ENCODE measurements around the gene EXOC2.

The EXOC2 gene

GRCh38 chr6:503610-504362 lies 189.2 kb downstream of the EXOC2 start:
- no peak for DNase-seq
- TF ChIP-seq CTCF (IDR thresholded peaks at IDR 0.05), result no peak
- Mint-ChIP-seq H3K36me3 (ENCODE audit: low read depth) (peaks cover 15% of the 10 kb centered on the region), H3K27ac (peak overlapping the region; percentile 49), H3K9me3 (no peaks in the 10 kb centered on the region), H3K4me3 (no peak overlapping the region), H3K4me1 (peaks cover 12% of the 10 kb centered on the region), H3K27me3 (ENCODE audit: low read depth, poor library complexity) (no peaks in the 10 kb centered on the region)

GRCh38 chr6:502761-503160 lies 190.2 kb downstream of the EXOC2 start:
- Mint-ChIP-seq H3K9me3 (no peaks in the 10 kb centered on the region), H3K4me3 (no peak overlapping the region), H3K4me1 (peaks cover 12% of the 10 kb centered on the region), H3K27ac (peak overlapping the region; percentile 39), H3K27me3 (ENCODE audit: low read depth, poor library complexity) (no peaks in the 10 kb centered on the region), H3K36me3 (ENCODE audit: low read depth) (peaks cover 18% of the 10 kb centered on the region)
- DNase-seq, result no peak
- TF ChIP-seq CTCF (IDR thresholded peaks at IDR 0.05), result no peak

- TF ChIP-seq CTCF (IDR thresholded peaks at IDR 0.05), result no peak
- H3K9me3 Mint-ChIP-seq, result no peaks in the 10 kb centered on the region
- peaks cover 12% of the 10 kb centered on the region for H3K4me1 Mint-ChIP-seq
- H3K4me3 Mint-ChIP-seq, result no peak overlapping the region
- DNase-seq, result no peak
- no peaks in the 10 kb centered on the region for H3K27me3 Mint-ChIP-seq (ENCODE audit: low read depth, poor library complexity)
- H3K36me3 Mint-ChIP-seq (ENCODE audit: low read depth), result peaks cover 21% of the 10 kb centered on the region
- peak overlapping the region; percentile 39 for H3K27ac Mint-ChIP-seq
Observed at GRCh38 chr6:501891-502601, 190.9 kb downstream of the EXOC2 start.

- TF ChIP-seq CTCF (IDR thresholded peaks at IDR 0.05), result no peak
- Mint-ChIP-seq H3K4me3 (no peak overlapping the region), H3K9me3 (no peaks in the 10 kb centered on the region), H3K27me3 (ENCODE audit: low read depth, poor library complexity) (no peaks in the 10 kb centered on the region), H3K4me1 (peaks cover 12% of the 10 kb centered on the region), H3K27ac (no peak overlapping the region), H3K36me3 (ENCODE audit: low read depth) (peaks cover 37% of the 10 kb centered on the region)
- no peak for DNase-seq
Observed at GRCh38 chr6:499617-500016, 193.3 kb downstream of the EXOC2 start.

- Mint-ChIP-seq H3K4me1 (peaks cover 12% of the 10 kb centered on the region), H3K27me3 (ENCODE audit: low read depth, poor library complexity) (no peaks in the 10 kb centered on the region), H3K4me3 (no peak overlapping the region), H3K36me3 (ENCODE audit: low read depth) (peaks cover 37% of the 10 kb centered on the region), H3K27ac (no peak overlapping the region), H3K9me3 (no peaks in the 10 kb centered on the region)
- TF ChIP-seq CTCF (IDR thresholded peaks at IDR 0.05), result no peak
- no peak for DNase-seq
Observed at GRCh38 chr6:498795-499231, 194.1 kb downstream of the EXOC2 start.
